B cell (primary cell): ENCODE data around the gene NFIB. TPM values are rescaled to one million over a fixed set of nuclear protein-coding genes. Genes with fewer than 3 reads are reported as not detected.

ENCODE experiments used
- ATAC-seq: fragments of 200-7000 bp; cut with Tn5 transposase; one replicate; pipeline ENCODE4 v1.10.0; 2021; ENCODE audit warnings: low read depth, mild to moderate bottlenecking, moderate number of reproducible peaks, moderate library complexity
- CTCF ChIA-PET: fragments of 350-600 bp; sonication (Branson Sonifier 250); formaldehyde crosslinking; loops from one replicate; lab custom pipeline; 2021; ENCODE audit warnings: antibody characterized with exemption, inconsistent platforms; lab: Charles Lee
- POLR2A ChIA-PET: fragments of 350-600 bp; sonication (Branson Sonifier 250); formaldehyde crosslinking; loops from one replicate; lab custom pipeline; 2021; ENCODE audit warnings: antibody characterized with exemption; lab: Charles Lee
- DNase-seq: peaks from one replicate; pipeline ENCODE4 v3.0.0; 2013
- H2AFZ ChIP-seq: 2 replicates; pipeline ENCODE4 v1.6.1; 2012; ENCODE audit warnings: mild to moderate bottlenecking, low read depth, low read length; ENCODE audit not compliant: insufficient read depth, poor library complexity, severe bottlenecking
- H3K27ac ChIP-seq, 2 donors: 1 replicate in 1 of 2; 2 replicates in 1 of 2; pipeline ENCODE4 v1.5.1; 2012 to 2013; ENCODE audit warnings: low read length in 2 of 2, mild to moderate bottlenecking in 2 of 2, moderate library complexity in 1 of 2
- H3K27me3 ChIP-seq, 4 experiments: fragments of 200-600 bp in 1 of 4; sonication (generic) in 1 of 4; replicated peaks in 1 of 4; 1 replicate in 2 of 4; 2 replicates in 2 of 4; pipeline versions ENCODE4 v1.6.1 to v1.7.0; 2013 to 2016; ENCODE audit warnings: low read length in 3 of 4, mild to moderate bottlenecking in 2 of 4, mixed read lengths in 1 of 4, moderate library complexity in 1 of 4; ENCODE audit not compliant: insufficient read depth in 4 of 4, control insufficient read depth in 3 of 4; ENCODE audit errors: control extremely low read depth in 1 of 4
- H3K36me3 ChIP-seq, 2 experiments: replicated peaks in 1 of 2; 1 replicate in 1 of 2; 2 replicates in 1 of 2; pipeline versions ENCODE4 v1.6.1 to v1.7.1; 2013; ENCODE audit warnings: low read length in 1 of 2; ENCODE audit not compliant: insufficient read depth in 2 of 2, control insufficient read depth in 1 of 2; ENCODE audit errors: control extremely low read depth in 1 of 2, extremely low read depth in 1 of 2
- H3K4me1 ChIP-seq, 2 donors: fragments of 200-600 bp in 1 of 2; sonication (generic) in 1 of 2; 1 replicate in 1 of 2; 2 replicates in 1 of 2; pipeline versions ENCODE4 v1.5.1 to v1.6.1; 2013 to 2017; ENCODE audit warnings: low read length in 2 of 2; ENCODE audit not compliant: control insufficient read depth in 2 of 2, insufficient read depth in 2 of 2
- H3K4me2 ChIP-seq: replicated peaks from 2 replicates; pipeline ENCODE3; 2012; ENCODE audit warnings: mild to moderate bottlenecking, low read depth, low read length; ENCODE audit not compliant: poor library complexity, severe bottlenecking
- H3K4me3 ChIP-seq, 5 experiments: fragments of 200-600 bp in 1 of 5; sonication (generic) in 1 of 5; 1 replicate in 3 of 5; 2 replicates in 2 of 5; pipeline versions ENCODE4 v1.5.1 to v1.7.0; 2011 to 2016; ENCODE audit warnings: low read length in 4 of 5, mild to moderate bottlenecking in 4 of 5, low read depth in 2 of 5, control low read depth in 1 of 5, moderate library complexity in 1 of 5; ENCODE audit not compliant: insufficient read depth in 1 of 5; ENCODE audit errors: control extremely low read depth in 1 of 5, extremely low read depth in 1 of 5
- H3K79me2 ChIP-seq: fragments of 200-600 bp; sonication (generic); one replicate; pipeline ENCODE4 v1.6.0; 2016; ENCODE audit warnings: low read length; ENCODE audit not compliant: control insufficient read depth, insufficient read depth
- H3K9ac ChIP-seq: fragments of 200-600 bp; sonication (generic); 2 replicates; pipeline ENCODE4 v1.6.1; 2017; ENCODE audit warnings: mild to moderate bottlenecking, low read length, moderate library complexity
- H3K9me3 ChIP-seq, 3 donors: one replicate each; pipeline versions ENCODE4 v1.6.1 to v1.7.1; 2013; ENCODE audit warnings: low read length in 2 of 3; ENCODE audit not compliant: control insufficient read depth in 2 of 3, insufficient read depth in 1 of 3; ENCODE audit errors: control extremely low read depth in 1 of 3
- H4K20me1 ChIP-seq: 2 replicates; pipeline ENCODE4 v1.6.0; 2012; ENCODE audit warnings: mild to moderate bottlenecking, low read length; ENCODE audit not compliant: insufficient read depth, control insufficient read depth, poor library complexity, severe bottlenecking
- H3K27ac Mint-ChIP-seq: one replicate; pipeline ENCODE4 v1.8.0; 2021; ENCODE audit warnings: mixed read lengths
- H3K27me3 Mint-ChIP-seq: one replicate; pipeline ENCODE4 v1.8.0; 2021; ENCODE audit warnings: mixed read lengths
- H3K4me1 Mint-ChIP-seq: one replicate; pipeline ENCODE4 v1.8.0; 2021; ENCODE audit warnings: mixed read lengths
- H3K4me3 Mint-ChIP-seq: one replicate; pipeline ENCODE4 v1.8.0; 2021; ENCODE audit warnings: mixed read lengths
- H3K9me3 Mint-ChIP-seq: one replicate; pipeline ENCODE4 v1.8.0; 2022; ENCODE audit warnings: mixed read lengths; ENCODE audit not compliant: insufficient read depth
- CTCF ChIP-seq: fragments of 200-600 bp; IDR thresholded peaks from one replicate; pipeline ENCODE4 v1.8.0; 2022; ENCODE audit warnings: antibody characterized with exemption, mild to moderate bottlenecking
- EZH2 ChIP-seq: IDR thresholded peaks from 2 replicates; pipeline ENCODE4 v1.6.1; 2012; ENCODE audit warnings: borderline replicate concordance, low read depth, mild to moderate bottlenecking, moderate library complexity, low read length; ENCODE audit not compliant: insufficient read depth, poor library complexity, severe bottlenecking
- WGBS: methylation state at CpG from one replicate; pipeline ENCODE4 v1.1.5; 2013; ENCODE audit warnings: missing lambda C conversion rate; ENCODE audit not compliant: insufficient coverage; 5-methylcytosine and 5-hydroxymethylcytosine counted together
- intact Hi-C: fragments of 100-400 bp; cut with micrococcal nuclease; formaldehyde crosslinking; loops from one replicate; pipeline ENCODE4 v1.10.0; 2022
- polyA plus RNA-seq: library from polyadenylated mRNA; depleted of rRNA; stranded (reverse); fragments of >200 nt; gene quantifications from 2 replicates; pipeline ENCODE4 v1.2.3, GENCODE V29; 2012
- total RNA-seq, 2 donors: library from RNA; stranded (reverse); fragments of 120-200 nt in 1 of 2; gene quantifications; 1 replicate in 1 of 2; 2 replicates in 1 of 2; pipeline versions ENCODE4 v1.2.3 to v1.2.4, GENCODE V29; 2013 to 2022

Gene NFIB
- total and polyA plus RNA-seq, 2 donors (not counting 1 experiment from before 2014, with no cell fraction given) = not detected

- Histone ChIP-seq H3K4me3 (no peak overlapping the region), H3K27me3 (peaks cover 0 to 69% (median 31%) of the 10 kb centered on the region in 4 experiments), H4K20me1 (no peaks in the 10 kb centered on the region), H3K4me2 (no peak overlapping the region), H3K4me1 (peaks cover 12 to 15% of the 10 kb centered on the region in 2 donors), H2AFZ (no peak overlapping the region), H3K27ac (no peak overlapping the region), H3K36me3 (no peaks in the 10 kb centered on the region), H3K9me3 (peaks cover 0 to 41% (median 0%) of the 10 kb centered on the region in 3 donors), H3K9ac (no peak overlapping the region), H3K79me2 (no peaks in the 10 kb centered on the region)
- CTCF ChIA-PET = no interaction called here
- H3K27me3 Mint-ChIP-seq = peaks cover 23% of the 10 kb centered on the region
- no peaks in the 10 kb centered on the region for H3K9me3 Mint-ChIP-seq
- no peak overlapping the region for H3K27ac Mint-ChIP-seq
- H3K4me3 Mint-ChIP-seq = no peak overlapping the region
- POLR2A ChIA-PET = no interaction called here
- WGBS = 61% methylated on average over 5 of the region's 6 CpGs
- TF ChIP-seq CTCF = no peak
- TF ChIP-seq EZH2 = no peak
- intact Hi-C loops = no loop called here
- no peak for DNase-seq
- H3K4me1 Mint-ChIP-seq = peaks cover 7% of the 10 kb centered on the region
- ATAC-seq = no peak
Observed at GRCh38 chr9:14344053-14344524, 30.1 kb upstream of the NFIB start.

- ATAC-seq (no peak), DNase-seq (no peak)
- no peak overlapping the region for H3K9ac ChIP-seq
- no peak overlapping the region for H2AFZ ChIP-seq
- intact Hi-C loops = no loop called here
- ChIA-PET CTCF (no interaction called here), POLR2A (no interaction called here)
- H3K27ac ChIP-seq = no peak overlapping the region
- no peak overlapping the region for H3K4me3 ChIP-seq
- no peaks in the 10 kb centered on the region for H3K36me3 ChIP-seq
- peaks cover 23% of the 10 kb centered on the region for H3K27me3 Mint-ChIP-seq
- peaks cover 0 to 63% (median 28%) of the 10 kb centered on the region in 4 experiments for H3K27me3 ChIP-seq
- TF ChIP-seq CTCF = no peak
- no peak for TF ChIP-seq EZH2
- no peaks in the 10 kb centered on the region for H3K79me2 ChIP-seq
- peaks cover 0 to 34% (median 0%) of the 10 kb centered on the region in 3 donors for H3K9me3 ChIP-seq
- peaks cover 6 to 9% of the 10 kb centered on the region in 2 donors for H3K4me1 ChIP-seq
- H3K4me1 Mint-ChIP-seq = peaks cover 4% of the 10 kb centered on the region
- no peak overlapping the region for H3K27ac Mint-ChIP-seq
- WGBS = 52% methylated on average over 3 of the region's 5 CpGs
- H4K20me1 ChIP-seq = no peaks in the 10 kb centered on the region
- H3K9me3 Mint-ChIP-seq = no peaks in the 10 kb centered on the region
- H3K4me3 Mint-ChIP-seq = no peak overlapping the region
- no peak overlapping the region for H3K4me2 ChIP-seq
Observed at GRCh38 chr9:14343261-14344031, 29.5 kb upstream of the NFIB start.
